Skeletal muscle cell (primary cell): Measurements from ENCODE around the gene CREB3.

Experiments used
- DNase-seq: peaks from one replicate; pipeline ENCODE4 v3.0.0-alpha.2; 2010; ENCODE audit warnings: low read depth
- H3K4me3 ChIP-seq: 2 replicates; pipeline ENCODE4 v1.5.1; 2011; ENCODE audit warnings: low read depth, mild to moderate bottlenecking, control low read depth, low read length, moderate library complexity

Gene CREB3

GRCh38 chr9:35700031-35700430 is 32.4 kb upstream of the CREB3 start:
- no peak overlapping the region for H3K4me3 ChIP-seq
- no peak for DNase-seq

GRCh38 chr9:35700942-35701341 is 31.5 kb upstream of the CREB3 start:
- no peak overlapping the region for H3K4me3 ChIP-seq
- no peak for DNase-seq

GRCh38 chr9:35702696-35703095 is 29.8 kb upstream of the CREB3 start:
- DNase-seq: no peak
- no peak overlapping the region for H3K4me3 ChIP-seq

GRCh38 chr9:35703906-35704672 is 28.4 kb upstream of the CREB3 start:
- H3K4me3 ChIP-seq: no peak overlapping the region

GRCh38 chr9:35705372-35705771 is 27.1 kb upstream of the CREB3 start:
- no peak for DNase-seq
- H3K4me3 ChIP-seq: no peak overlapping the region

More at GRCh38 chr9:35703906-35704672, 28.4 kb upstream of the CREB3 start:
- no peak for DNase-seq

- no peak for DNase-seq
- no peak overlapping the region for H3K4me3 ChIP-seq
Measured at GRCh38 chr9:35705836-35706430, 26.5 kb upstream of the CREB3 start.

- no peak overlapping the region for H3K4me3 ChIP-seq
- no peak for DNase-seq
Measured at GRCh38 chr9:35706951-35707350, 25.5 kb upstream of the CREB3 start.

- H3K4me3 ChIP-seq: no peak overlapping the region
- no peak for DNase-seq
Measured at GRCh38 chr9:35708146-35708545, 24.3 kb upstream of the CREB3 start.

- no peak overlapping the region for H3K4me3 ChIP-seq
- DNase-seq: no peak
Measured at GRCh38 chr9:35710818-35711500, 21.5 kb upstream of the CREB3 start.

- DNase-seq: no peak
Measured at GRCh38 chr9:35711501-35712428, 20.7 kb upstream of the CREB3 start.

GRCh38 chr9:35712762-35713400 is 19.6 kb upstream of the CREB3 start:
- DNase-seq: no peak
- no peak overlapping the region for H3K4me3 ChIP-seq

More at GRCh38 chr9:35711501-35712428, 20.7 kb upstream of the CREB3 start:
- no peak overlapping the region for H3K4me3 ChIP-seq

GRCh38 chr9:35713578-35713977 is 18.9 kb upstream of the CREB3 start:
- no peak for DNase-seq
- H3K4me3 ChIP-seq: no peak overlapping the region

- H3K4me3 ChIP-seq: no peak overlapping the region
- DNase-seq: no peak
Measured at GRCh38 chr9:35714123-35714522, 18.3 kb upstream of the CREB3 start.

- DNase-seq: no peak
- H3K4me3 ChIP-seq: no peak overlapping the region
Measured at GRCh38 chr9:35714579-35715252, 17.8 kb upstream of the CREB3 start.

GRCh38 chr9:35716230-35716629 is 16.2 kb upstream of the CREB3 start:
- DNase-seq: no peak
- no peak overlapping the region for H3K4me3 ChIP-seq

- DNase-seq: no peak
- H3K4me3 ChIP-seq: no peak overlapping the region
Measured at GRCh38 chr9:35717132-35717870, 15.2 kb upstream of the CREB3 start.

GRCh38 chr9:35718721-35719511 is 13.6 kb upstream of the CREB3 start:
- no peak overlapping the region for H3K4me3 ChIP-seq
- DNase-seq: no peak
